Adrenal gland (tissue), 12 donors: ENCODE measurements around the gene RAD51B. TPM values are rescaled to one million over a fixed set of nuclear protein-coding genes. Genes with fewer than 3 reads are reported as not detected.

ENCODE experiments used
- DNase-seq, 7 donors: peaks; one replicate each; pipeline ENCODE4 v3.0.0-alpha.2; 2019 to 2020
- H3K27ac ChIP-seq, 5 donors: fragments of 200-600 bp; sonication (generic) in 4 of 5; 1 replicate in 3 of 5; 2 replicates in 2 of 5; pipeline versions ENCODE4 v1.5.1 to v1.8.0; 2016 to 2020; ENCODE audit warnings: mild to moderate bottlenecking in 1 of 5
- H3K27me3 ChIP-seq: fragments of 200-600 bp; 2 replicates; pipeline ENCODE4 v1.8.0; 2021
- H3K36me3 ChIP-seq, 2 donors: fragments of 200-600 bp; replicated peaks in 1 of 2; 1 replicate in 1 of 2; 2 replicates in 1 of 2; pipeline versions ENCODE4 v1.5.1 to v1.8.0; 2018 to 2022
- H3K4me1 ChIP-seq, 2 donors: fragments of 200-600 bp; replicated peaks in 1 of 2; 1 replicate in 1 of 2; 2 replicates in 1 of 2; pipeline versions ENCODE4 v1.5.1 to v1.8.0; 2018 to 2021
- H3K4me3 ChIP-seq, 4 donors: fragments of 200-600 bp; sonication (generic) in 3 of 4; one replicate each; pipeline ENCODE4 v1.5.1; 2016 to 2018
- H3K9me3 ChIP-seq, 3 donors: fragments of 200-600 bp; sonication (generic) in 1 of 3; replicated peaks in 1 of 3; 1 replicate in 2 of 3; 2 replicates in 1 of 3; pipeline versions ENCODE4 v1.5.1 to v1.8.0; 2016 to 2021
- CTCF ChIP-seq, 6 experiments: fragments of 450-650 bp in 4 of 6; fragments of 200-600 bp in 2 of 6; sonication (generic) in 1 of 6; IDR thresholded peaks; 1 replicate in 5 of 6; 2 replicates in 1 of 6; pipeline versions ENCODE4 v1.5.1 to v1.8.0; 2016 to 2021; ENCODE audit warnings: antibody characterized with exemption in 6 of 6, mild to moderate bottlenecking in 2 of 6, moderate library complexity in 1 of 6
- POLR2A ChIP-seq, 2 donors: fragments of 450-650 bp; IDR thresholded peaks; one replicate each; pipeline ENCODE4 v1.6.1; 2017; ENCODE audit warnings: antibody characterized with exemption in 2 of 2, mild to moderate bottlenecking in 2 of 2, moderate library complexity in 1 of 2
- WGBS, 4 donors: extraction: QIAGEN DNeasy Blood & Tissue Kit in 2 of 4; methylation state at CpG; one replicate each; pipeline versions ENCODE4 v1.1.5 to v1.1.7; 2013 to 2017; 5-methylcytosine and 5-hydroxymethylcytosine counted together
- intact Hi-C, 2 donors: fragments of 100-400 bp; cut with DNase I; formaldehyde crosslinking; loops; one replicate each; pipeline versions ENCODE4 v1.14.1 to v1.15.0; 2022 to 2023
- polyA plus RNA-seq, 3 donors: library from polyadenylated mRNA; stranded (reverse); fragments of 200-250 nt in 2 of 3; fragments of 350-450 nt in 1 of 3; fragmentation: Illumina TruSeq in 1 of 3; extraction: RNeasy Lipid Tissue Mini Kit (QIAGEN cat#74804) in 1 of 3; gene quantifications; one replicate each; pipeline ENCODE4 v1.2.3, GENCODE V29; 2013 to 2014
- total RNA-seq, 9 donors: library from RNA; depleted of rRNA in 4 of 9; stranded (reverse); fragments of >200 nt in 4 of 9; fragments of 120-200 nt in 1 of 9; fragmentation: NEBNext Ultra II Directional in 1 of 9; extraction: Animal tissue kit (Norgen Biotek cat#: 25700) in 1 of 9; gene quantifications; one replicate each; pipeline versions ENCODE4 v1.1.0 to v1.2.4, GENCODE V29; 2013 to 2023
- donor health status: healthy with polysubstance abuse.
- donor health status: Bipolar disorder and iron deficiency.
- donor health status: DM: yes; HTN: yes; CAD: no.
- donor health status: DM: no; HTN: no; CAD: no.
- donor health status: DM: no; HTN: no; CAD: no.
- donor health status: DM: yes; HTN: yes; CAD: no.

RAD51B gene
- total and polyA plus RNA-seq, 12 donors = 2.3 to 24.6 (median 12.4) TPM

- WGBS, 4 donors = 94 to 100% (median 95%) methylated on average over 1 of the region's 1 CpG
Measured at GRCh38 chr14:67787673-67788072, 31.9 kb upstream of the RAD51B start.

GRCh38 chr14:67798731-67799130 is 20.8 kb upstream of the RAD51B start:
- peaks cover 0 to 97% of the 10 kb centered on the region in 2 donors for H3K36me3 ChIP-seq
- H3K4me3 ChIP-seq = no peak overlapping the region
- intact Hi-C loops = no loop called here
- WGBS, 4 donors = 81 to 97% (median 84%) methylated on average over 20 of the region's 20 CpGs
- TF ChIP-seq CTCF (IDR thresholded peaks at IDR 0.05) = no peak
- H3K27me3 ChIP-seq = no peaks in the 10 kb centered on the region
- no peaks in the 10 kb centered on the region for H3K4me1 ChIP-seq
- no peak overlapping the region for H3K27ac ChIP-seq
- H3K9me3 ChIP-seq = no peaks in the 10 kb centered on the region
- DNase-seq = no peak

More at GRCh38 chr14:67787673-67788072, 31.9 kb upstream of the RAD51B start:
- Histone ChIP-seq H3K4me1 (no peaks in the 10 kb centered on the region), H3K27ac (no peak overlapping the region), H3K36me3 (peaks cover 0 to 97% of the 10 kb centered on the region in 2 donors), H3K4me3 (no peak overlapping the region), H3K9me3 (no peaks in the 10 kb centered on the region), H3K27me3 (no peaks in the 10 kb centered on the region)
- DNase-seq = no peak
- intact Hi-C loops = no loop called here
- no peak for TF ChIP-seq POLR2A (IDR thresholded peaks at IDR 0.05)
- no peak for TF ChIP-seq CTCF (IDR thresholded peaks at IDR 0.05)

- Histone ChIP-seq H3K9me3 (no peaks in the 10 kb centered on the region), H3K36me3 (peaks cover 0 to 99% of the 10 kb centered on the region in 2 donors), H3K4me1 (no peaks in the 10 kb centered on the region), H3K27me3 (no peaks in the 10 kb centered on the region), H3K4me3 (no peak overlapping the region), H3K27ac (no peak overlapping the region)
- 94 to 99% (median 97%) methylated on average over 4 of the region's 4 CpGs for WGBS, 4 donors
- TF ChIP-seq CTCF (IDR thresholded peaks at IDR 0.05) (no peak), POLR2A (IDR thresholded peaks at IDR 0.05) (no peak)
- no peak for DNase-seq
- intact Hi-C loops = no loop called here
Measured at GRCh38 chr14:67800743-67801142, 18.8 kb upstream of the RAD51B start.

- WGBS, 4 donors = 80 to 94% (median 88%) methylated on average over 3 of the region's 3 CpGs
- intact Hi-C loops = no loop called here
- H3K4me1 ChIP-seq = no peaks in the 10 kb centered on the region
- DNase-seq = no peak
- no peak for TF ChIP-seq CTCF (IDR thresholded peaks at IDR 0.05)
- no peak for TF ChIP-seq POLR2A (IDR thresholded peaks at IDR 0.05)
- peaks cover 0 to 99% of the 10 kb centered on the region in 2 donors for H3K36me3 ChIP-seq
- H3K9me3 ChIP-seq = no peaks in the 10 kb centered on the region
- no peak overlapping the region for H3K4me3 ChIP-seq
- no peaks in the 10 kb centered on the region for H3K27me3 ChIP-seq
- no peak overlapping the region for H3K27ac ChIP-seq
Measured at GRCh38 chr14:67806246-67806645, 13.3 kb upstream of the RAD51B start.
